GM18951 (cell line): ENCODE measurements around the gene LINGO4.

Experiments used
- POLR2A ChIP-seq: IDR thresholded peaks from 4 replicates; pipeline ENCODE4 v1.6.1; 2011; ENCODE audit warnings: mild to moderate bottlenecking; ENCODE audit not compliant: insufficient read length, insufficient read depth; ENCODE audit errors: extremely low read depth
- in situ Hi-C: fragments of 300-500 bp; cut with MboI; formaldehyde crosslinking; loops from one replicate; pipeline ENCODE4 v1.12.0; 2022; ENCODE audit warnings: low sequenced_read_pairs, mixed read lengths, inconsistent platforms; ENCODE audit not compliant: unreplicated experiment

Gene LINGO4

DNA sequence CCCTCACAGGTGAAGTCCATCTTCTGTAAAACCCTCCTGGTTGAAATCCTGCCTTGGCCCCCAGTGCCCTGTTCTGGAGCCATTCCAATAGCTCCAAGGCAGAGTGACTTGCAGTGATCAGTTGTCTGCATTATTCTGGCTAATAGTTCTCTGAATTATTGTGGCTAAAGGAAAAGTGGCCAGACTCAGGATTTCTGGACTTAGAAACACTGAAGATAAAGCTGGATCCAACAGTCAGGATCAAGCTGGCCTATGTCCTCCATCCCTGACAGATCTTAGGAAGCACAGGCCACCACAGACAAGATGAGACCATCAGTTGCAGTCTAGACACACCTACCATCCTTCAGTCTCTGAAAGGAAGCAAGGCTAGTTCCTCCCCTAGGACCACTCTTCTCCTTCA lies 35.2 kb upstream of the LINGO4 start:
- TF ChIP-seq POLR2A, result no peak
- in situ Hi-C loops, result loop anchor here (25.0 kb wide), 1 partner anchor 253 kb away; no protein-coding TSS in a partner anchor

DNA sequence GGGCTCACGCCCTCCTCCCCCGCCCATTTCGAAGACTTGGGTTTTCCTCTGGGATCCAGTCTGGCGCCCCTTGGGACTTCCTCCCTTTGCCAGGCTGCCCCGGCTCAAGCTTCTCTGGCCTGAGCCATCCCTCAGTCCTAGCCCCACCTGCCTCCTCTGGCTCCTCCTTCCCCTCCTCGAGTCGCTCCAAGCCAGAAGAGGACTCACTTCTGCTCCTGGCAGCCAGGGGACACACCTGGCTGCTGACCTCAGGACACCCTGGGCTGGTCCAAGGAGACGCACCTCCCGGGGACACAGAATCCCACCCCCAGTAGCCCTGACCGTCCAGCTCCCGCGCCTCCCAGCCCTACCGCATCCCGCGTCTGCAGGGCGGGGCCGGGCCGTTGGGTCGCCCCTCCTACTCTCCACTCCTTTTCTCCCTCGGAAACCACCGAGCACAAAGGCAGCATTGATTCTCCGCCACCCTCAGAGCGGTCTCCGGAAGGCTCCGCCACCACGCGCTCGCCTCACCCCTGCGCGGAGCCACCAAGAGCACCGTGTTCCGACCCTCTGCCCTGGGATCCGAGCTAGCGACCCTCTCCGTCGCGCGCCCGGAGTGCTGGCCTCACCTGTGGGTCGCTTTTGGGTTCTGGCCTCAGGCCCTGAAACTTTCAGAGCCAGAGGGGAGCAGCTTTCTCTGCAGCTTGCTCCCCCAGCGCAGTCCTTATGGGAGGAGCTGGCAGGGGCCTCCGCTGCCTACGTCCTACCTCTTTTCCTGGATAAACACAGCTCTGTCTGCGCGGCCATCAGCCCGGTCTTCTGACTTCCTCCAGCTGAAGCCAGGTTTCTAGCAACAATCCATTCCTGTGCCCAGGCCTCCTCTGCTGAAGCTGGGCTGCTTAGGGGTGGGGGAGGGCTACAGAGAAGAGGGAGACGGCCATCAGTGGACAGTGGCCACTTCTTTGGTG lies 34.5 kb upstream of the LINGO4 start, which contains the start of gene C2CD4D:
C2CD4D (minus strand) TSS at position 364 of the 947 bp plus-strand sequence. CDS start 831 bp downstream, outside the sequence.
- TF ChIP-seq POLR2A, result peak; percentile 57
- in situ Hi-C loops, result loop anchor here (25.0 kb wide), 1 partner anchor 252 kb away; no protein-coding TSS in a partner anchor

DNA sequence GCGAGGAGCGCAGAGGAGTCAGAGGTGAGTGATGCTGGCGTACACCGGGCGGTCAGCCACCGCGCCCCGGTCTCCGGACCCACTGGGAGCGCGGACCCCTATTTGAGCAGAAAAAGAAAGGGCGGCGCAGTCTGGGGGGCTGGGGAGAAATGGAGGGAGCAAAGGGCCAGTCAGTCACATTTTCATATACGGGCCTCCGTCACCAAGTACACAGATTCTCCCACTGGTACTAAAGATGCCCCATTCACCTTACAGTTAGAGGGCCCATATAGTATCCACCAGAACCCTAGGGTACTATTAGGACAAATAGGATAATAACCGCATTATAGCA lies 33.8 kb upstream of the LINGO4 start:
- in situ Hi-C loops, result loop anchor here (25.0 kb wide), 1 partner anchor 252 kb away; no protein-coding TSS in a partner anchor

DNA sequence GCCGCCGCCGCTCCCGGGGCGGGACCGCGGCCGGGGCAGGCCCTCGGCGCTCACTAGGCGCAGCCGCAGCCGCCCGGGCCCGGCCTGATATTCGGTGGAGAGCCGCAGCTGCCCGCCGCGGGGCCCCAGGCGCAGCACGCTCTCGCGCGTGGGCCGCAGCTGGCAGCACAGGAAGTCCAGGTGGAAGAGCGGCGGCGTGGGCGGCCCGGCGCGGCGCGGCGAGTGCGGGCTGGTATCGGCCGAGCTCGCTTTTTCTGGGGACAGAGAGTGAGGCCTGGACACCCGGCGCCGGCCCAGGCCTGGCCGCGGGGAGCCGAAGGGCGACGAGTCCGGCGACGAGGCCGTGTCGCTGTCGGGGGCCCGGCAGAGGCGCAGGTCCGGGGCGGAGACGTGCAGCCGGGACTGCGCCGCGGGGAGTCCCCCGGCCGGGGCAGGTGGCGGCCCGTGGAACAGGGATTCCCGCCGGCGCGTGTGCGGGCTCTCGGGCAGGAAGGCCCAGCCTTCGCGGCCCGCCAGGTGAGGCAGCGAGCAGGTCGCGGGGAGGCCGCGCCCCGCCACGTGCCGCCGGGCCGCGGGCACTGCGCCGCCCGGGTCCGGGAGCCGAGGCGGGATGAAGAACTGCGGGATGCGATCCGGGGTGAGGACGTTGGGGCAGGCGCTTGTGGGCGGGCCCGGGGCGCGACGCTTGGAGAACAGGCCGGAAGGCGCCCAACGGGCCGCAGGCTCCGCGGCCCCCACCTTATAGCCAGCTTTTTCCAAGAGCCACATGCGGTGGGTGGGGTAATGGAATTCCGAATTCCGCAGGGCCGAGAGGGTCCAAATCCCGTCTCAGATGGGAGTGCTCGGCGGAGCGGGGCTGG lies 33.2 kb upstream of the LINGO4 start:
- peak; percentile 30 for TF ChIP-seq POLR2A
- in situ Hi-C loops, result loop anchor here (25.0 kb wide), 1 partner anchor 251 kb away; no protein-coding TSS in a partner anchor

More for the DNA sequence above, 33.8 kb upstream of the LINGO4 start:
- no peak for TF ChIP-seq POLR2A

DNA sequence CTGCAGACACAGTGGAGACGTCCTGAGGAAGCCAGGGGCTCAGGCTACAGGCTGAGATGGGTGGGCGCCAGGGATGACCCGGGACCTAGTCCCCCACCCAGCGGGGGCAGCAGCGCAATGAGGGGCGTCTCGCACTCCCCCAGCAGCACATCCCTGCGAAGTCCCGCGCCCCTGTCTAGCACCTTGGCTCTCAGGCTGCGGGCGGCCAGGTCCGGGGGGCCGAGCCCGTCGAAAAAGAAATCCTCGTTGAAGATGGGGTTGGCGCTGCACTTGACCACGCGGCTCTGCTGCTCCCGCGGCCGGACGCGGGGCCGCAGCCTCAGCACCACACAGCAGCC lies 32.6 kb upstream of the LINGO4 start:
- TF ChIP-seq POLR2A, result no peak
- in situ Hi-C loops, result loop anchor here (25.0 kb wide), 1 partner anchor 251 kb away; no protein-coding TSS in a partner anchor

DNA sequence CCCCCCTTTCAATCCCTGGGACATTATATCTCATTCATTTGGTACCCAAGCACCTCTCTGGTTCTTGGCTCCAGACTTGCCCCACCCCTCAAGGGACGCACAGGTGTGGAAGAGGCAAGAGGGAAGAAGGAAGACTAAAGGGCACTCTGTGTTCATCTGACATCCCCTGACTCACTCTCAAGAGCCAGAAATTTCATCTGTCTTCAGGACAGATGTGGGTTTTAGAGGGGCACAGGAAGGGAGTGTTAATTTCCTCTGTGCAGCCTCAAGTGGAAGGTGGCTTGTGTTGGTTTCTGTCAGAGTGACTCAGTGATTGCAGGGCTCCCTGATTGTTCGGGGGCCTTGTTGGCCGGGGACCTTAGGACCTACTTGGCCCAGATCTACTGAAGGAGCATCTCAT lies 32.0 kb upstream of the LINGO4 start:
- no peak for TF ChIP-seq POLR2A
- in situ Hi-C loops, result loop anchor here (25.0 kb wide), 1 partner anchor 250 kb away; no protein-coding TSS in a partner anchor

DNA sequence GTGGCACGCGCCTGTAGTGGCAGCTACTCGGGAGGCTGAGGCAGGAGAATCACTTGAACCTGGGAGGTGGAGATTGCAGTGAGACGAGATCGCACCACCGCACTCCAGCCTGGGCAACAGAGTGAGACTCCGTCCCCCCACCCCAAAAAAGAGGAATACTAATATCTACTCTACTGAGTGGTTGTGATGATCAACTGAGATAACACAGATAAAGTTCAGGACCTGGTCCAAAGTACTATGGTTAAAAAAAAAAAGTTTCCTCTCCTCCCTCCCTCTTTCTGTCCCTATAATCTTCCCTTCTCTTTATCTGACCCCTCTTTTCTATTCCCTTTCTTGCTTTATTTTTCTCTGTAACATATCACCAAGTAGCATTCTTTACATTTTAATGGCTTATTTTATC lies 30.4 kb upstream of the LINGO4 start:
- no peak for TF ChIP-seq POLR2A
- in situ Hi-C loops, result loop anchor here (25.0 kb wide), 1 partner anchor 248 kb away; no protein-coding TSS in a partner anchor

DNA sequence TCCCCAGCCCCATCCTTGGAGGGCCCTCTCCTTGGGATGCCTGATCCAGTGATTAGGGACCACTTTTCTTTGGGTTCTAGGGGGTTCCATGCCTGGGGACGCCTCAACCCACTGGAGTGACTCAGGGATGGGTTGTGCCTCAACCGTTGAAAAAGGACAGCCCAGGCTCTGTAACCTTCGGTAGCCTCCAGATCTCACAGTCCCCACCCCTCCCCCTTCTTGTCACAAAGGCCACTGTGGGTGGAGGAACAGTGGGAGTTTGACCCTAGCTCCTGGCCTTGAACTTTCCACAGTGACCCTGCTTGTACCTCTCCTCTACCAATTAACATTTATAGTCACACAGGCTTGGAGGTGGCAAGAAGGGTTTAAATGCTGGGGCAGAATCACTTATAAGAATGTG lies 29.0 kb upstream of the LINGO4 start:
- no peak for TF ChIP-seq POLR2A
- in situ Hi-C loops, result loop anchor here (25.0 kb wide), 1 partner anchor 247 kb away; no protein-coding TSS in a partner anchor

DNA sequence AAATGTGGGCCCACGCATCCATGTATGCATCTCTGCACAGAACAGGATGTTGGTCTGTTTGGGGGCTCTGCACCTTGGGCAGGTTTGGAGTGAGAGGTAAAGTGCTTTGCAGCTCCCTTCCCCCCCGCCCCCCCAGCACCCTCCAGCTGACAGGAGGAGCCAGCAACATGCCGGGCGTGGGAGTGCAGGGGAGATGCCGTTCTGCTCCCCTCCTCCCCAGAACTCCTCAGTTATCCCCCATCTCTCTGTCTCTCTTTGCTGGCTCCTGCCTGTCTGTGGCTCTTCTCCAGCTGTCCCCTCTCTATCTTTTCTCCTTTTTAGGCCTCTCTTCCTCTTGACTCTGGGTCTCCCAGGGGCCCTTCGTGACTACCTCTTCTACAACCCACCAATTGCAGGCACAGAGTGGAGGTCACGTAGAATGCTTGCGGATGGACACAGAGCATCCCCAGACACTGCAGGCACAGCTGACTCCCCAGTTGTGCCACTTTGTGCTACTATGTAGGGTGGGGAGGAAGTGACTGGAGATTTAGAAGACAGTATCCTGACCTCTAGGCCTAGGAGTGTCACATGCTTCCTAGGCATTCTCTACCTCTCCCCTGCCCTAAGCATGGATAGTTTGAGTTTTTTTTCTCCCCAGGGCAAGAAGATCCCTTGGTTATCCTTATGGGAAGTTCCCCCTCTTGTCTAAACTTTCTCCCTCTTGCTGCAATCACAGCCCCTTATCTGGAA lies 28.1 kb upstream of the LINGO4 start:
- no peak for TF ChIP-seq POLR2A
- in situ Hi-C loops, result loop anchor here (25.0 kb wide), 1 partner anchor 246 kb away; no protein-coding TSS in a partner anchor

DNA sequence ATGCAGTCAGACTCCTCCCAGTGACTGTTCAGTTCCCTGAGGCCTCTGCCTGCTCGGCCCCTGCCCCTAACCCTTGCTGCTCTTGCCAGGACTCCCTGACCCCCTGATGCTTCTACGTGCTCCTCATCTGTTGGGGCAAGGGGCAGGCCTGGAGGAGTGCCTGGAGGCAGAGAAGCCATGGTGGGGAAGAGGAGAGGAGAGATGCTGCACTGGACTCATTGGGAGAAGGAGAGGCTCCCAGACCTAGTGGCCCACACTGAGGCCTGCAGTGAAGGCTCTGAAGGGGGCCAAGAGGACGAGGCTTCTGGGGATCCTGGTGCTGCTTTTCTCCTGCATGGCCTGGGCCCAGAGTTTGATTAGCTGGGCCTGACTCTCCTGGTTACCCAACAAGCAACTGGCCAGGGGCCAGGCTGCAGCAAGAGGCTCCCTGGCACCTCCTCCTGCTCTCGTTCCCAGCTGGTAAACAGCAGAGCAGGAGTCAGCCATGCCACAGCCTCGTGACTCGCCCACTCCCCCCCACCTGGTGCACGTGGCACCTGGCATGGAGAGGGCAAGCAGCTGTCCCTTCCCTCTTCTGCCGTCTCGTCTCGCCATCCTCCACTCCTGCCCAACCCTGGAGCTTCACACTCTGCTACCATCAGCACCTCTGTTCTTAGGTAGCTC lies 27.2 kb upstream of the LINGO4 start:
- no peak for TF ChIP-seq POLR2A
- in situ Hi-C loops, result loop anchor here (25.0 kb wide), 1 partner anchor 245 kb away; no protein-coding TSS in a partner anchor

DNA sequence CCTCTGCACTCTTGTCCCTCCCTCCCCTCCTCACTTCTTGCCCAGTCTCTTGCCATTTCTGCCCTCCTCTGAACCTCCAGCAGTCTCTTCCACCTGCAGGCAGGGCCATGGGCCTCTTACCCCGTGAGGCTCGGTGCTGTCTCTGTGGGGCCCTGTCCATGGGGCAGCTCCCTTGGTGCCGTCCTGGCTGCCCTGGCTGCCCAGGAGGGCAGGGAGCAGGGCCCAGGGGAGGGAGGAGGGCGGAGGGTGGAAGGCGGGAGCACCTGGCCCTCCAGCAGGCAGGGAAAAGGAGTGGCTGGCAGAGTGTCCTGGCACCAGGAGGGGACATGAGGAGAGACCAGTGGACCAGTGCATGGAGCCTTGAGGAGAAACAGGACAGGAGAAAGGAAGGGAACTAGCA lies 26.4 kb upstream of the LINGO4 start, which contains the start of gene RORC:
RORC (minus strand) TSS at position 198 of the 400 bp plus-strand sequence; CDS start at position 160, 38 bp downstream.
- in situ Hi-C loops, result loop anchor here (25.0 kb wide), 1 partner anchor 244 kb away; no protein-coding TSS in a partner anchor
- no peak for TF ChIP-seq POLR2A

DNA sequence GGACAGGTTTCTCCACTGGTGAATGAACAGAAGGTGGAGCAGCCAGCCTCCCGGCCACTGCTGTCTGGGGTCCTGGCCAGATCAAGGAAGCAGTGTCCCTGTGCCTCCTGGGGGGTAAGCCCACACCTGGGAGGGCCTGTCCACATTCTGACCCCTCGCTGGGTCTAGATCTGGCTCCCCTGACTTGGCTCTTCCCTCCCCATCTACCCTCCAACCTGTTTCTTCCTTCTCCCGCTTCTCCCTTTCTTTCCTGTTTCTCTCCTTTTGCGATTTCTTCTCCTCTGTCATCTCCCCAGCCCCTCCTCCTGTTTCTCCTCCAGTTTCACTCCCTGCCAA lies 26.0 kb upstream of the LINGO4 start:
- no peak for TF ChIP-seq POLR2A
- in situ Hi-C loops, result loop anchor here (25.0 kb wide), 1 partner anchor 244 kb away; no protein-coding TSS in a partner anchor
